Stimulated activated CD4-positive, alpha-beta T cell treated with anti-CD3 and anti-CD28 coated beads, Interleukin-1b, Interleukin-23, amount 100 ng/mL, for 24 hours (primary cell): ENCODE measurements around the gene ESD.
"Not testable (repeated sequence)": the region's sequence is repeated elsewhere in the genome, so short reads cannot be mapped to it uniquely, and the experiment has no call there.

Source experiments
- DNase-seq, 4 experiments: peaks; one replicate each; pipeline ENCODE4 v3.0.0-alpha.2; 2020; ENCODE audit warnings: low read depth in 4 of 4, low spot score in 1 of 4

The ESD gene, protein sequence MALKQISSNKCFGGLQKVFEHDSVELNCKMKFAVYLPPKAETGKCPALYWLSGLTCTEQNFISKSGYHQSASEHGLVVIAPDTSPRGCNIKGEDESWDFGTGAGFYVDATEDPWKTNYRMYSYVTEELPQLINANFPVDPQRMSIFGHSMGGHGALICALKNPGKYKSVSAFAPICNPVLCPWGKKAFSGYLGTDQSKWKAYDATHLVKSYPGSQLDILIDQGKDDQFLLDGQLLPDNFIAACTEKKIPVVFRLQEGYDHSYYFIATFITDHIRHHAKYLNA

DNA sequence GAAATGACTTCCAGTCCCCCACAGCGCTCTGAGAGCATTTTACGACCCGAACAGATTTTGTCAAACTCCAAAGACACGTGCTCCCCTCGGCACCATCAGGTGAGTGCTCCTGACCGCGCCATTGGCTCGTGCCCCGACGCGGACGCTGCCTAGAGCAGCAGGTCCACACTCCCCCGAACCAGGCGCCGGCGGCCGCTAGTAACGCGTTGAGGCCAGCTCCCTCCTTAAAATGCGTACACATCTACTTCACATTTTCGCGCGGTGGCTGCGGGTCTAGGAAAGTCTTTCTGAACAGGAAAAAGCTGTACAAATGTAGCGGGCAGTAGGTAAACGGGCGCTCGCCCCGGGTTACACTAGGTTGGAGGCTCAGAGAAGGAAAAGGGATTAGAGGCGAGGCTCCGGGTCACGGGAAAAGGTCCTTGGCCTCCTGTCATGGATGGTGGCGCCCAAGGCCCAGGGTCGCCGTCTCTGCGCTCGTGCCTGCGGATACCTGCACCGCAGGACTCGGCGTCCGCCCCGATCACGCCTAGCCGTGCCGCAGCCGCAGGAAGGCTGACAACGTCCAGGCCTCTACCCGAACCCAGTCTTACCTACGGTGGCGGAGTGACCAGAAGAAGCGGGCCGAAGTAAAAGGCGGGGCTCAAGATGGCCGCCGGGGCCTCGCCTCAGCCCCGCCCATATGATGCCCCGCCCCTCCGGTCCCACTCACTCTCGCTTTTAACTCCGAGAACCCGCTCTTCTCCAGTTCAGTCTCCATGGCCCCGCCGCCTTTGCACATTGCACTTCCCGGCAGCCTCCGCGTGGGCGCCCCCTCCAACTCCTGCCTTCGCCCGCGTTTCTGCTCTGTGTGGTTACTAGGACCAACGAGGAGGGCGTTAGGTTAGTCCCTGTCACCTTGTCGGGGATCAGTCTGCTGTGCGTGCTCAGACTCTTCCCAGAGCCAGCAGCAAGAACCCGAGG is at the start of gene ESD:
Gene ESD, minus strand, starts transcription at position 647 of the 960 bp plus-strand sequence. CDS start 5,748 bp downstream, outside the sequence.
- peak; percentile 76 to 93 (median 91) for DNase-seq

DNA sequence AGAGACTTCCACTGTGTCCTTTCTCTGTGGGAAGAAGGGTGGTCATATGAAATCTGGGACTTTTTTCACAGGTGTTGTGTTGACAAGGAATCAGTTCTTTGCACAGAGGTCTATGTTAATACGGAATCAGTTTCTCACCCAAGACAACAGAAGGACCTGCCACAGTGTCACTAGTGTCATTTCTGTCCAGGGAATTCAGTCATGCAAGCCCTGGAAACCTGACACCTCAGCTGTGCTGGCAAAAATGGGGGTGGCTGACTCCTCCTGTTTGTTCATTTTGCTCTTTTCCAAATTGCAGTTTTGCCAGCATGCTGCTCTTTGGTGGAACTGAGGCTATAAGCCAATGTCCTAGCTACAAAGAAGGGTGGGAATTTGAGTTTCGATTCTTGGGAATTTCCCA is 49.8 kb upstream of the ESD start:
- DNase-seq = no peak

GRCh38 chr13:46845146-46845545 is 48.2 kb upstream of the ESD start:
- DNase-seq = no peak

- no peak for DNase-seq
These were observed 47.5 kb upstream of the ESD start for GRCh38 chr13:46844431-46844830.

- no peak for DNase-seq
These were observed 42.4 kb upstream of the ESD start for GRCh38 chr13:46839399-46839798.

DNA sequence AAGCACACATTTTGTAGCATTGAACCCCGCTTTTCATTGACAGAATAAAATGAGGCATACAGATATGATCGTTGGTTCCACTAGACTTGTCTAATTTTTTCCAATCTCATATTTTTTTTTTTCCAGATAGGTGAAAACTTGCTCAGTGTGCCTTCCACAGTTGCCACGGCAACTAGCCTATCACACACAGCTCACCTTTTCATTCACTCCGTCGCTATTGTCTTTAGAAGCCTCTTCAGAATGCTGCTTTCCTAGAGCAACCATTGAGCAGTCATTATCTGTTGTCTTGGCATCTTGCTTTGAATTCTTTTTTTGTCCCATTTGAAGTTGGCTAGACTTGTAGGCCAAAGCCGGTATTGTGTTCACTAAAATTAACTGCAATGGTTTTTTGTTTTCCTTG is 37.7 kb upstream of the ESD start:
- DNase-seq = no peak

- peak in 2 of 4 experiments; percentile 6 to 14 for DNase-seq
These were observed 34.7 kb upstream of the ESD start for GRCh38 chr13:46831588-46832194.

DNA sequence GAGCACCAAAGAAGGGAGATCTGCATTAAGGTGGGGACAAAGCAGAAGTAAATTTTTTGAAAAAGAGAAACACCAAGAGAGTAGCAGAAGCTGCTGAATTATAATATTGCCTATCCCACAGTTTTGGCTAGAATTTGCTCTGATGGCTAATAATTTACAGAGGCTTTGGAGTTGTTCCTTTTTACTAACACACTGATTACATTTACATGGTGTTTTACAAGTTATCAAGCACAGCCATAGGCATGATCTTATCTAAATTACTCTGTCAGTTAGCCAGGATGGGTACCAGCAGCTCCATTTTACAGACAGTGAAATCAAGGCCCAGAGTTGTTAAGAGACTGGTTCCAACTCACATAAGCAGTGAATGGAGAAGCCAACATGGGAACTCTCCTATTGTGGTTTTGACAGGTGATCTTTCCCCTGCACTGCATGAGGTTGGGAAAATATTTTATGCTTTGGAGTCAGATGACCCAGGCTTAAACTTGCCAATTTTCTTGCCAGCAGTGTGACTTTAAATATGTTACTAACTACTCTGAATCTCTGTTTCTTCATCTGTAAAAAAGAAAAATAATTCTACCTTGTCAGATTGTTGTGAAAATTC is 33.5 kb upstream of the ESD start:
- DNase-seq = no peak

GRCh38 chr13:46822551-46822950 is 25.6 kb upstream of the ESD start:
- no peak for DNase-seq

GRCh38 chr13:46817838-46818476 is 21.0 kb upstream of the ESD start:
- no peak for DNase-seq

GRCh38 chr13:46817095-46817494 is 20.1 kb upstream of the ESD start:
- DNase-seq = no peak

DNA sequence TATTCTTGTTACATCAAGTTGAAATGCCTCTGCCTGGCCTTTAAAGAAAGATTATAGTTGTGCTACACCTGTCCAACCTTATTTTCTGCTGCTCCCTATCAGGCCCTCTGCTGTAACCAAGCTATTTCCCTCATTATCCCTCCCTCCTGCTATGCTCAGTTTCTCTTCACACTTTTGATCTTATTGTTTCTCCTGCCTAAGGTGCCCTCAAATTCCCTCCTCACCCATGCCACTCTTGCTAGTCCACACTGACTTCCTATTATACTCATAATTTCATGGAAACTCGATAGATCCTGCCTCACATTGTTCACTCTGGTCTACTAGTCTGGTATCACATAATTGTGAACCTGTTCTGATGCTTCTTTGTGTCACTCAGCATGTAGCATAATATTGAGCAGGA is 19.4 kb upstream of the ESD start:
- no peak for DNase-seq

- no peak for DNase-seq
These were observed 15.4 kb upstream of the ESD start for GRCh38 chr13:46812301-46812797.

DNA sequence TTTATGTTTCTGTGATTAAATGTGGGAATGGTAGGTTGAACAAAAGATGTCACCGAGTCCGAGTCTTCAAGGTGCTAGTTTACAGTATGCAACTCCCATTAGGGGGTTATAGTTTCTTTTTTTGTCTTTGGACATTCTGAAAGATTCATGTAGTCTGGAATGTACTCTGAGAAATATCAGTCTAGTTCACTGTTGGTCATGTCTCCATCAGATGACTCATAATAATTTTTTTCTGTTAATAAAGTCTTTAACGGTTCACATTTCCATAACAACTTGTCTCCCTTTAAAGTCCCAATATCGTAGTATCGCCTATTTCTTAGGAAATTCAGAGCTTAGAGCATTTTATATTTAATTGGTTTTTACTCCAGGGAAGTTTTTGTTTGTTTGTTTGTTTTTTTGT is 13.5 kb upstream of the ESD start:
- no peak for DNase-seq

DNA sequence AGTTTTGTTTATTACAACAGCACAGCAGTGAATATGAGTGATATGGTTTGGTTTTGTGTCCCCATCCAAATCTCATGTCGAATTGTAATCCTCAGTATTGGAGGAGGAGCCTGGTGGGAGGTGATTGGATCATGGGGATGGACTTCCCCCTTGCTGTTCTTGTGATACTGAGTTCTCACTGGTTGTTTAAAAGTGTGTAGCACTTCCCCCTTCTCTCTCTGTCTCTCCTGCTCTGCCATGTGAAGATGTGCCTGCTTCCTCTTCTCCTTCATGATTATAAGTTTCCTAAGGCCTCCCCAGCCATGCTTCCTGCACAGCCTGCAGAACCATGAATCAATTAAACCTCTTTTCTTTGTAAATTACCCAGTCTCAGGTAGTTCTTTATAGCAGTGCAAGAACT is 8.0 kb upstream of the ESD start:
- DNase-seq = not testable (repeated sequence)

DNA sequence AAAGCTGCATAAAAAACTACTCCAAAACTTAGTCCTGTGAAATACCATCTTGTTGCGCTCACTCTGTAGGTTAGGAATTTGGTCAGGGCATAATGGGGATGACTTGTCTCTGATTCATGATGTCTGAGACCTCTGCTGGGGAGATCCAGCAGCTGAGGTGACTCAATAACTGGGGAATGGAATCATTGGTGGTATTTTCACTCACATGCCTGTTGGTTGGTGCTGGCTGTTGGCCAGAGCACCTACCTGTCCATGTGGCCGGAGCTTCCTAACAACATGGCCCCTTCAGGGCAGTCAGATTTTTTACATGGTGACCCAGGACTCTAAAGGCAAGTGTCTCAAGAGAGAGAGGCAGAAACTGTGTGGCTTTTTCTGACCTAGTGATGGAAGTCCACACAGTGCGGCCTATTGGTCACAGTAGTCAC is 7.4 kb upstream of the ESD start:
- no peak for DNase-seq

- no peak for DNase-seq
These were observed 6.6 kb upstream of the ESD start for GRCh38 chr13:46803586-46803985.

GRCh38 chr13:46801858-46802257 is 4.9 kb upstream of the ESD start:
- no peak for DNase-seq

GRCh38 chr13:46799139-46799538 is 2.2 kb upstream of the ESD start:
- DNase-seq = no peak

- no peak for DNase-seq
These were observed 708 bp upstream of the ESD start for GRCh38 chr13:46797501-46798237.
